ENCODE results near the gene TAS2R8. TPM values are rescaled to one million over a fixed set of nuclear protein-coding genes. Genes with fewer than 3 reads are reported as not detected.

TAS2R8 gene, protein sequence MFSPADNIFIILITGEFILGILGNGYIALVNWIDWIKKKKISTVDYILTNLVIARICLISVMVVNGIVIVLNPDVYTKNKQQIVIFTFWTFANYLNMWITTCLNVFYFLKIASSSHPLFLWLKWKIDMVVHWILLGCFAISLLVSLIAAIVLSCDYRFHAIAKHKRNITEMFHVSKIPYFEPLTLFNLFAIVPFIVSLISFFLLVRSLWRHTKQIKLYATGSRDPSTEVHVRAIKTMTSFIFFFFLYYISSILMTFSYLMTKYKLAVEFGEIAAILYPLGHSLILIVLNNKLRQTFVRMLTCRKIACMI
- not detected in 2 replicates for total RNA-seq

DNA sequence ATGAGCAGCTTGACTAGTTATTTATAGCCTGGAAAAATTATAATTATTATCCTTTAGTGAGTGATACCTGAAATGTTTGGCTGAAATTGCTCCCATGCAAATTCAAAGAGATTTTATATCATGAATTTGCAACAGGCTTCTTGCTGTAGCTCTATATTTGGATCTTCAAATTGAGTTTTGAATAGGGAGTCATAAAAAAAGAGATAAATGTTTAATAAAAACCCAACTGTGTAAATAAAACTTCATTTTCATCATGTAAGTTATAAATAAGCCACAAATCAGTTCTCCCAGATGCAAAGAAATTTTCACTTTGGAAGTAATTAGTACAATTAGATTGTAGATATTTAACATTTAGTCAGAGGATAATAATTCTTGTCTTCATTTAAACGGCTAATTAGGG is at the start of gene TAS2R8:
TSS of gene TAS2R8 (minus strand) at position 101 of the 400 bp plus-strand sequence. CDS start 306 bp downstream, outside the sequence.

DNA sequence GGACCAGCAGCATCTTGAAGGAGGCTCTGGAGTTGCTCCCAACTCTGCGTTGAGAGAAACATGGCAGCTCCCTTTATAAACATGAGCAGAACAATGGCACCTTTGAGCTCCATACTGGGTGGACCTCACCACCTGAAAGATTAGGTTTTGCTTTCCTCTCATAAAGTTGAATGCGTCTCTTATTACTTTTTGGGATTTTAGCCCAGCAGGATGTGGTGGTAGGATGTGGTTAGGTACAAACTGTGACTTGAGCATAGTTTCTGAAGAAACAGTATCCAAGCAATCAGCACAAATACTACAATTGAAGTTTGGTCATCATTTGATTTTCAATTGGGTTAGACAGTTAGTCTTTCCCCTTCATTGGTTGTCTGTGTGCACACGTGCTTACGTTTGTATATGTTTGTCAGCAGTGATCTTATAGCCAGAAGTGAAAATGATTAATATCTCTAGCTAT is 42.4 kb upstream of the TAS2R8 start, which contains the start of gene PRR4:
TSS of gene PRR4 (minus strand) at position 51 of the 454 bp plus-strand sequence. CDS start at position 13, 38 bp downstream.

GRCh38 chr12:10826258-10826657 is 19.2 kb upstream of the TAS2R8 start, which contains the start of gene TAS2R10:
Gene TAS2R10 (minus strand): TSS chr12:10826358. CDS start chr12:10826269, 89 bp downstream.

DNA sequence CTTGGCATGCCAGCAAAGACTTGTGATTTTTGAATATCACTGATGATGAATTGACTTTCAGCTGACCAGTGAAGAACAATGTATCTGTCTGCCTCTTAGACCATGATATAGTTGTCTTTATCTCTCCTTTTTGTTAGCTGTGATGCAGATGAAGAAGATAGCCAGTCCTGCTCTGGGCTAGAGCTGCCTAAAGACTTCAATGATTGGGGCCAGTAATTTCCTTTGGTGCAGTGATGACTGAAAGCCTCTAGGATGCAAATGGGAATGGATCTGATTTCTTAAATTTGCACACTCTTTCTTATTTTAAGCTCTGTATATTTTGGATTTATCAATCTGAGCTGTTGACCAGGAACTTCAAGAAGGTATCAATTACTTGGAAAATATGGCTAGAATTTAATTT is 3.0 kb upstream of the TAS2R8 start, which contains the start of gene TAS2R9:
TSS of gene TAS2R9 (minus strand) at position 101 of the 400 bp plus-strand sequence. CDS start at position 8, 93 bp downstream.

DNA sequence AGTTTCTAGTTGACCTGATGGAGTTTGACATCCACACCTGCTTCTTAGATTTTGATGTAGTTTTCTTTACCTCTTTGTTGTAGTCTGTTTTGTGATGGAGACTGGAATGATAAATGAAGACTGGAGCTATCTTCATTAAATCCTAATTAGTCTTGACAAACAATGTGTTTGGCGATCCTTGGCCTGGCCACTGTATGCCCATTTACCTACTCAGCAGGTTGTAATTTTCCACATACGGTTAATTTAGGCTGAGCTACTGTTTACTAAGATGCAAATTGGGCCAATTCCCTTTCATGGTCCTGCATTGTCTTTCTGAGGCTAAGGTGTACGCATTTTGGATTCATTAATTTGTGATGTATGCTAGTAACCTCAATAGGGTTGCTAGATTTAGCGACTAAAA is 4.5 kb downstream of the TAS2R8 start, which contains the start of gene TAS2R7:
TSS of gene TAS2R7 (minus strand) at position 41 of the 400 bp plus-strand sequence. CDS start 57 bp downstream, outside the sequence.

Other genes starting within 250 kb of the TAS2R8 start
- 16.4 and 22.8 TPM in 2 replicates for gene MAGOHB, start 193.7 kb downstream of the TAS2R8 start, total RNA-seq
- gene STYK1, start 133.2 kb downstream of the TAS2R8 start, total RNA-seq, result 0.09 and 0.14 TPM in 2 replicates
- 65.0 and 93.0 TPM in 2 replicates for gene YBX3, start 84.0 kb downstream of the TAS2R8 start, total RNA-seq
- gene TAS2R7, start 4.7 kb downstream of the TAS2R8 start, total RNA-seq, result not detected in 2 replicates
- not detected in 2 replicates for gene TAS2R9, start 2.9 kb upstream of the TAS2R8 start, total RNA-seq
- 0.55 and 0.71 TPM in 2 replicates for gene TAS2R10, start 19.1 kb upstream of the TAS2R8 start, total RNA-seq
- gene PRR4, start 42.2 kb upstream of the TAS2R8 start, total RNA-seq, result 0.37 and 0.57 TPM in 2 replicates
- 11.2 and 16.6 TPM in 2 replicates for gene PRH1, start 77.0 kb upstream of the TAS2R8 start, total RNA-seq
- 0.65 and 0.85 TPM in 2 replicates for gene TAS2R13, start 102.3 kb upstream of the TAS2R8 start, total RNA-seq
- 0.14 and 0.18 TPM in 2 replicates for gene PRH2, start 122.0 kb upstream of the TAS2R8 start, total RNA-seq
- gene TAS2R14, start 132.0 kb upstream of the TAS2R8 start, total RNA-seq, result 1.7 and 2.4 TPM in 2 replicates
- gene TAS2R50, start 179.6 kb upstream of the TAS2R8 start, total RNA-seq, result 2.1 and 2.4 TPM in 2 replicates
- 2.2 and 2.4 TPM in 2 replicates for gene TAS2R20, start 191.0 kb upstream of the TAS2R8 start, total RNA-seq
- 4.0 and 4.1 TPM in 2 replicates for gene TAS2R19, start 215.3 kb upstream of the TAS2R8 start, total RNA-seq
- 2.4 and 3.7 TPM in 2 replicates for gene TAS2R31, start 224.1 kb upstream of the TAS2R8 start, total RNA-seq